ENCODE measurements around the gene NOS3.

DNA sequence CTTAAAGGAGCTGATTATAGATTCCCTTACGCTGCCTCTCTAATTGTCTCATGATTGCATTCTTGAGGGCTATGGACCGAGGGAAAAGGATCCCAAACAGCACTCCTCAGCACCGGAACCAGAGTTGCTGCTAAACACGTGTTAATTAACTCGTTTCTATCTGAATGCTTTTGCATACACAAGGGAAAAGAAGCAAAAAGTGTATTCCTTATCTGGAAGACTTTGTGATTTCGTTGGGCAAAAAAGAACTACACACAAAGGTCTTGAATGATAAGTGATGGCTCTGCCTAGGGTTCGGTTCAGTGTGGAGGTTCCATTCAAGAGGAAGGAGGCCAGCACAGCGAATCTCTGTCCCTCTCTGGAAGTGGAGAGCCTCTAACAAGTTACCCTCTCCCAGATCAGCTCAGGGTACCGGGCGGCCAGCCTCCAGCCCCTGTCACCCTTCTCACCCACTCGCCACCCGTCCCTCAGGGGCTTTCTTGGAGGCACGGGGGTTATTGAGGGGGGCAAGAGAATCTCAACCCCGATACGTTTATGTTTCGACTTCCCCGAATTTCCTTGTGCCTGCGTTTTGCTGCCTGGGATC is 68.1 kb downstream of the NOS3 start:
- TF ChIP-seq, protein P1, sequence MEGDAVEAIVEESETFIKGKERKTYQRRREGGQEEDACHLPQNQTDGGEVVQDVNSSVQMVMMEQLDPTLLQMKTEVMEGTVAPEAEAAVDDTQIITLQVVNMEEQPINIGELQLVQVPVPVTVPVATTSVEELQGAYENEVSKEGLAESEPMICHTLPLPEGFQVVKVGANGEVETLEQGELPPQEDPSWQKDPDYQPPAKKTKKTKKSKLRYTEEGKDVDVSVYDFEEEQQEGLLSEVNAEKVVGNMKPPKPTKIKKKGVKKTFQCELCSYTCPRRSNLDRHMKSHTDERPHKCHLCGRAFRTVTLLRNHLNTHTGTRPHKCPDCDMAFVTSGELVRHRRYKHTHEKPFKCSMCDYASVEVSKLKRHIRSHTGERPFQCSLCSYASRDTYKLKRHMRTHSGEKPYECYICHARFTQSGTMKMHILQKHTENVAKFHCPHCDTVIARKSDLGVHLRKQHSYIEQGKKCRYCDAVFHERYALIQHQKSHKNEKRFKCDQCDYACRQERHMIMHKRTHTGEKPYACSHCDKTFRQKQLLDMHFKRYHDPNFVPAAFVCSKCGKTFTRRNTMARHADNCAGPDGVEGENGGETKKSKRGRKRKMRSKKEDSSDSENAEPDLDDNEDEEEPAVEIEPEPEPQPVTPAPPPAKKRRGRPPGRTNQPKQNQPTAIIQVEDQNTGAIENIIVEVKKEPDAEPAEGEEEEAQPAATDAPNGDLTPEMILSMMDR (tag by site-specific recombination; IDR thresholded peaks at IDR 0.05): no peak
- TF ChIP-seq ZNF24 (tag by site-specific recombination; IDR thresholded peaks at IDR 0.05): no peak
- TF ChIP-seq ZNF621 (tag by site-specific recombination; IDR thresholded peaks at IDR 0.05): no peak
- no peak for TF ChIP-seq ZNF677 (tag by site-specific recombination; IDR thresholded peaks at IDR 0.05)
- TF ChIP-seq ZNF768 (tag by site-specific recombination; IDR thresholded peaks at IDR 0.05): no peak
- TF ChIP-seq MYNN (tag by site-specific recombination; IDR thresholded peaks at IDR 0.05; ENCODE audit: borderline replicate concordance): no peak
- TF ChIP-seq, protein P2, sequence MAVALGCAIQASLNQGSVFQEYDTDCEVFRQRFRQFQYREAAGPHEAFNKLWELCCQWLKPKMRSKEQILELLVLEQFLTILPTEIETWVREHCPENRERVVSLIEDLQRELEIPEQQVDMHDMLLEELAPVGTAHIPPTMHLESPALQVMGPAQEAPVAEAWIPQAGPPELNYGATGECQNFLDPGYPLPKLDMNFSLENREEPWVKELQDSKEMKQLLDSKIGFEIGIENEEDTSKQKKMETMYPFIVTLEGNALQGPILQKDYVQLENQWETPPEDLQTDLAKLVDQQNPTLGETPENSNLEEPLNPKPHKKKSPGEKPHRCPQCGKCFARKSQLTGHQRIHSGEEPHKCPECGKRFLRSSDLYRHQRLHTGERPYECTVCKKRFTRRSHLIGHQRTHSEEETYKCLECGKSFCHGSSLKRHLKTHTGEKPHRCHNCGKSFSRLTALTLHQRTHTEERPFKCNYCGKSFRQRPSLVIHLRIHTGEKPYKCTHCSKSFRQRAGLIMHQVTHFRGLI (tag by site-specific recombination; IDR thresholded peaks at IDR 0.05): no peak
- no peak for TF ChIP-seq KLF8 (tag by site-specific recombination; IDR thresholded peaks at IDR 0.05)

Data from HEK293 (cell line).